ENCODE measurements around the gene SUGP2.
"Not testable (repeated sequence)": the region's sequence is repeated elsewhere in the genome, so short reads cannot be mapped to it uniquely, and the experiment has no call there.

SUGP2 gene

DNA sequence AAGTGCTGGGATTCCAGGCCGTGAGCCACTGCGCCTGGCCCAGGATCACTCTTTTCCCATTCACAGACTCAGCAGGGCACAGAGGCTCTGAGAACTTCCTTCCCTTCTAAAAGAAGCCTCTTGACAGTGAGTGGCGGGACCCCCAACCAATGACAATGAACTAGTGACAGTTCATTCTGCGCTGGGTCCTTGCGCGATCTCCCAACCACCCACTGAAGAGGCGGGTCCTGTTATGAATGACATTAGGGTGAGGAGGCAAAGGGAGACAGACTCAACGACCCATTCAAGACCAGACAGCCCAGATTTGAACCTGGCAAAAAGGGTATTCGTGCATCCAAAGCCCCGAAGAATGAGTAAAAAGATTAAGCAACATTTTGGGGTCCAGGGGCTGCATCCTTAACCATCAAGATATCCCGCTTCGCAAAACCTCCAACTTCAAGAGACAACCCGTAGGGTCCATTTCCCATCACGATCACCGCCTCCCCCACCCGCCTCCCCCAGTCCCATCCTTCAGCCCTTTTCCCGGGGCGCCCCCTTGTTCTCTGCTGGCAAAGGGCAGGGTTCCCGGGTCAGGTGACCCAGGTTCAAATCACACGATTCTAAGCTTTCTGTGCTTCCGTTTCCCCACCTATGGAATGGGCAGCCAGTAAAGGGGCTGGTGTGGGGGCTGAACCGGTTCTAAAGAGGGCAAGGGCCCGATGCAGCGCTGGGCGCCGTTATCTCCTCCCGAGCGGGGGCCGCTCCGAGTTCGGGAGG, 719 bp downstream of the SUGP2 start:
- peak; percentile 58; the same call in 1 of the 2 replicates for TF ChIP-seq POLR2AphosphoS5 (IDR thresholded peaks at IDR 0.05; ENCODE audit: borderline replicate concordance, low read depth, low read length)
- TF ChIP-seq EZH2 (IDR thresholded peaks at IDR 0.05) = no peak
- peak overlapping the region; percentile 94 for H3K9ac ChIP-seq (ENCODE audit: insufficient read length)
- H3K9me3 ChIP-seq (ENCODE audit: low read depth, low read length) = no peaks in the 10 kb centered on the region
- H3K4me3 ChIP-seq = peak overlapping the region; percentile 81
- DNase-seq (ENCODE audit: low read depth, low spot score) = peak; percentile 93
- peaks cover 60% of the 10 kb centered on the region for H3K36me3 ChIP-seq (ENCODE audit: insufficient read depth, low read length)
- peak overlapping the region; percentile 84 for H3K27ac ChIP-seq

DNA sequence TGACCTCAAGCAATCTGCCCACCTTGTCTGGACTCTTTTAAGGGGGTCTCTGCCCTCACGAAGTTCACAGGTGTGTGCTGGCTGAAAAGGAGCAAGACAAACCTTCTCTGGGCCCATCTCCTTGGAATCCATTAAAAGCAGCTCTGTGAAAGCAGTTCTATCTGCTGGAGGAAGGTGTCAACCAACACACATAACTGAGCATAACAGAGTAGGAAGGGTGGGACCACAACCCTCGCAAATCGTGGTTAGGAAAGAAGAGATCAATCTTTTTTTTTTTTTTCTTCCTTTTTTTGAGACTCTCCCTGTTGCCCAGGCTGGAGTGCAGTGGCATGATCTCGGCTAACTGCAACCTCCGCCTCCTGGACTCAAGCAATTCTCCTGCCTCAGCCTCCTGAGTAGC, 1.4 kb downstream of the SUGP2 start:
- Histone ChIP-seq H3K9ac (ENCODE audit: insufficient read length) (peak overlapping the region; percentile 41), H3K36me3 (ENCODE audit: insufficient read depth, low read length) (peaks cover 59% of the 10 kb centered on the region), H3K4me3 (peak overlapping the region; percentile 81), H3K9me3 (ENCODE audit: low read depth, low read length) (no peaks in the 10 kb centered on the region), H3K27ac (no peak overlapping the region)
- TF ChIP-seq EZH2 (IDR thresholded peaks at IDR 0.05) = no peak
- TF ChIP-seq FOXP2 (optimal IDR thresholded peaks at IDR 0.05; ENCODE audit: control extremely low read depth, extremely low read length, insufficient read depth) = no peak
- no peak for TF ChIP-seq POLR2AphosphoS5 (IDR thresholded peaks at IDR 0.05; ENCODE audit: borderline replicate concordance, low read depth, low read length)
- no peak for DNase-seq (ENCODE audit: low read depth, low spot score)

- Histone ChIP-seq H3K9me3 (ENCODE audit: low read depth, low read length) (no peaks in the 10 kb centered on the region), H3K36me3 (ENCODE audit: insufficient read depth, low read length) (peaks cover 74% of the 10 kb centered on the region), H3K4me3 (no peak overlapping the region), H3K9ac (ENCODE audit: insufficient read length) (no peak overlapping the region), H3K27ac (no peak overlapping the region)
- no peak for DNase-seq (ENCODE audit: low read depth, low spot score)
- TF ChIP-seq EZH2 (IDR thresholded peaks at IDR 0.05) (no peak), FOXP2 (optimal IDR thresholded peaks at IDR 0.05; ENCODE audit: control extremely low read depth, extremely low read length, insufficient read depth) (no peak), POLR2AphosphoS5 (IDR thresholded peaks at IDR 0.05; ENCODE audit: borderline replicate concordance, low read depth, low read length) (no peak)
These were observed 4.8 kb downstream of the SUGP2 start for GRCh38 chr19:19028526-19028925.

GRCh38 chr19:19027228-19027627, 6.1 kb downstream of the SUGP2 start:
- peaks cover 87% of the 10 kb centered on the region for H3K36me3 ChIP-seq (ENCODE audit: insufficient read depth, low read length)

GRCh38 chr19:19026299-19026971, 6.9 kb downstream of the SUGP2 start:
- Histone ChIP-seq H3K9me3 (ENCODE audit: low read depth, low read length) (no peaks in the 10 kb centered on the region), H3K27ac (no peak overlapping the region), H3K4me3 (no peak overlapping the region), H3K36me3 (ENCODE audit: insufficient read depth, low read length) (peaks cover 89% of the 10 kb centered on the region), H3K9ac (ENCODE audit: insufficient read length) (no peak overlapping the region)
- no peak for DNase-seq (ENCODE audit: low read depth, low spot score)
- TF ChIP-seq EZH2 (IDR thresholded peaks at IDR 0.05) (no peak), POLR2AphosphoS5 (IDR thresholded peaks at IDR 0.05; ENCODE audit: borderline replicate concordance, low read depth, low read length) (no peak), FOXP2 (optimal IDR thresholded peaks at IDR 0.05; ENCODE audit: control extremely low read depth, extremely low read length, insufficient read depth) (no peak)

More at GRCh38 chr19:19027228-19027627, 6.1 kb downstream of the SUGP2 start:
- no peak overlapping the region for H3K27ac ChIP-seq
- H3K9me3 ChIP-seq (ENCODE audit: low read depth, low read length) = no peaks in the 10 kb centered on the region
- no peak for DNase-seq (ENCODE audit: low read depth, low spot score)
- H3K4me3 ChIP-seq = no peak overlapping the region
- no peak for TF ChIP-seq EZH2 (IDR thresholded peaks at IDR 0.05)
- no peak for TF ChIP-seq FOXP2 (optimal IDR thresholded peaks at IDR 0.05; ENCODE audit: control extremely low read depth, extremely low read length, insufficient read depth)
- no peak for TF ChIP-seq POLR2AphosphoS5 (IDR thresholded peaks at IDR 0.05; ENCODE audit: borderline replicate concordance, low read depth, low read length)
- H3K9ac ChIP-seq (ENCODE audit: insufficient read length) = no peak overlapping the region

- Histone ChIP-seq H3K9ac (ENCODE audit: insufficient read length) (no peak overlapping the region), H3K4me3 (no peak overlapping the region), H3K36me3 (ENCODE audit: insufficient read depth, low read length) (peaks cover 86% of the 10 kb centered on the region), H3K27ac (no peak overlapping the region), H3K9me3 (ENCODE audit: low read depth, low read length) (no peaks in the 10 kb centered on the region)
- DNase-seq (ENCODE audit: low read depth, low spot score) = no peak
- TF ChIP-seq POLR2AphosphoS5 (IDR thresholded peaks at IDR 0.05; ENCODE audit: borderline replicate concordance, low read depth, low read length) = no peak
- no peak for TF ChIP-seq FOXP2 (optimal IDR thresholded peaks at IDR 0.05; ENCODE audit: control extremely low read depth, extremely low read length, insufficient read depth)
- TF ChIP-seq EZH2 (IDR thresholded peaks at IDR 0.05) = no peak
These were observed 7.5 kb downstream of the SUGP2 start for GRCh38 chr19:19025861-19026260.

- H3K9ac ChIP-seq (ENCODE audit: insufficient read length); DNase-seq (ENCODE audit: low read depth, low spot score); H3K4me3 ChIP-seq; H3K27ac ChIP-seq; H3K9me3 ChIP-seq (ENCODE audit: low read depth, low read length): not testable (repeated sequence)
- peaks cover 69% of the 10 kb centered on the region for H3K36me3 ChIP-seq (ENCODE audit: insufficient read depth, low read length)
These were observed 9.9 kb downstream of the SUGP2 start for GRCh38 chr19:19023376-19023775.

- Histone ChIP-seq H3K4me3 (no peak overlapping the region), H3K9me3 (ENCODE audit: low read depth, low read length) (no peaks in the 10 kb centered on the region), H3K9ac (ENCODE audit: insufficient read length) (no peak overlapping the region), H3K27ac (no peak overlapping the region), H3K36me3 (ENCODE audit: insufficient read depth, low read length) (peaks cover 70% of the 10 kb centered on the region)
- TF ChIP-seq FOXP2 (optimal IDR thresholded peaks at IDR 0.05; ENCODE audit: control extremely low read depth, extremely low read length, insufficient read depth) (no peak), POLR2AphosphoS5 (IDR thresholded peaks at IDR 0.05; ENCODE audit: borderline replicate concordance, low read depth, low read length) (no peak), EZH2 (IDR thresholded peaks at IDR 0.05) (no peak)
- DNase-seq (ENCODE audit: low read depth, low spot score) = no peak
These were observed 10.8 kb downstream of the SUGP2 start for GRCh38 chr19:19022380-19022961.
